Nucleus accumbens (tissue), 56 donors: ENCODE results near the gene ADAMTSL1.

Source experiments
- DNase-seq, 56 donors: peaks; one replicate each; lab custom pipeline; 2025; lab: John Stamatoyannopoulos, UW

ADAMTSL1 gene

GRCh38 chr9:18499062-18499461, 25.1 kb downstream of the ADAMTSL1 start:
- DNase-seq = no peak

- DNase-seq = no peak
Observed at GRCh38 chr9:18499980-18500379, 26.0 kb downstream of the ADAMTSL1 start.

DNA sequence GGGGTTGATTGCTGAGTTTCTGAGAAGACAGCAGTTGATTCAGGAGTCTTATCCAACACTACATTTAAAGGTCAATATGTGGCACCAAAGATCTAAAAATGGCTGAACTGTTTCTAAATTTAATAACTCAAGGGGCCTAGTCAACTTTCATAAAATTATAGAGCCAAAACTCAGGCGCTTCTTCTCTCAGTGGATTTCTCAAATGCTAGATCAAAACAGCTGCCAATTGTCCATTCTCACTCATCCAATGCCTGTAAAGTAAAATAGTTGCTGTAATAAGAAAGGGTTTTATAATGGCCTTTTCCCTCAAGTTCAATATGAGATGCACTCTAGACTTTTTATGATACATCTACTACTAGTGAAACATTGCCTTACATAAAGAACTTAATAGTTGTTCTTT, 26.5 kb downstream of the ADAMTSL1 start:
- no peak for DNase-seq

- no peak for DNase-seq
Observed at GRCh38 chr9:18501949-18502348, 28.0 kb downstream of the ADAMTSL1 start.

DNA sequence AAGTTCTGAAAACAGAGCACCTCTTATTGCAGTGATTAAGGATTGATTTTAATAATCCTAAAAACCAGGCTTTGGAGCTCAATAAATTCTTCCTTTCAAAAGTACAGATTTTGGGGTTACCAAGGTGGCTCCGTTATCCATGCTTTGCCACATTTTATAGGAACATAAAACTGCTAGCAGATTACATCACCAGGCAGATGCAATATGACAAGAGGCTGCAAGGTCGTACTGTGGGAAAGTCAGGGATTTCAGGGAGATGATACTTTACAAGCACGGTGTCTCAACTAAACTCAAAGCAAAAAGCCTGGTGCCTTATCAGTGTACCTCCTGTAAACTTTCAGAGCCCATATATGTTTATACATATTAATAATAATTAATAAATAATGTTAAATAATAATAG, 28.6 kb downstream of the ADAMTSL1 start:
- DNase-seq = no peak

DNA sequence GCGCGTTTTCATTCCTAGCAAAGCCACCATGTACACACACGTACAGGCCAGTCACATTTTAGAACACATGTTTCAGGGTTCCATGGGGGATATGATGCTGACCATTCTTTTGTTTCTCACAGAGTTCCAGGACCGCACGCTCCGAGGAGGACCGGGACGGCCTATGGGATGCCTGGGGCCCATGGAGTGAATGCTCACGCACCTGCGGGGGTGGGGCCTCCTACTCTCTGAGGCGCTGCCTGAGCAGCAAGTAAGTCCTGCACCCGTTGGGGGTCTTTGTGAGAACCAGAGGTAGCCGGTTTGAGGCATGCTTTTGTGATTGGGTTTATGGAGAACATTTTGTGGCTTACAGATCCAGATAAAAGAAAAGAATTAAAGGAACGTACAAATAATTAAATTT, 30.8 kb downstream of the ADAMTSL1 start:
- no peak for DNase-seq

DNA sequence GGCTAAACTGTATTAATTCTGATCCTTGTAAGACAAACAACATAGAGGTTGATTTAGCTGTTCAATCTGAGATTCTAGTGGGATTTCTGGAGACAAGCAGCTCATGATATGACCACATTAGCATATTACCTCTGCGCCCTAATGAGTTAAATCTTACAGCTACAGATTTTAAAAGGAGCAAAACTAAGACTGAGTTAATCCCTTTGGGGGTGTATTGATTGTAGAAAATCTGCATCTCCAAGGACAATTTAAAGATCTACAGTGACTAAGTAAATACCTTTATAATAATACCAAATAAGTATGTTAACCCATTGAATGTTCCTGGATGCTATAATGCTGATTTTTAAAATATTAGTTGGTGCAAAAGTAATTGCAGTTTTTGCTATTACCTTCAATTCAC, 33.2 kb downstream of the ADAMTSL1 start:
- no peak for DNase-seq

DNA sequence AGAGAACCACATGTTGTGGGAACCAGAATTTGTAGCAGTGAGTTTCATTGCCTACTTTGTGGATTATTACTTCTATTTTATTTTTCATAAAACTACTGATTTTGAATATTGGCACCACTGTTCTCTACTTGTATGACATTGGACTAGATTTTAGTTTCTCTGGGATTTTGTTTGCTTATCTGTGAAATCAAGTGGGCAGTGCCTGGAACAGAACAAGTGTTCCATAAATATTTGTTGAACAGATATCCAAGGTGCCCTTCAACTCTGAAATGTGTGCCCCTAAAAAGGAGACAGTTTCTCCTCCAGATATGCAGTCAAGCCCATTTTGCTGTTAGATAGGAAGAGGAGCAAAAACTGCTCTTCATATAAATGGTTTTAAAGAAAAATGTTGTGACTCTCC, 42.6 kb downstream of the ADAMTSL1 start:
- no peak for DNase-seq

GRCh38 chr9:18516965-18517364, 43.0 kb downstream of the ADAMTSL1 start:
- DNase-seq = no peak

- DNase-seq = no peak
Observed at GRCh38 chr9:18520416-18521047, 46.6 kb downstream of the ADAMTSL1 start.

GRCh38 chr9:18526685-18527084, 52.7 kb downstream of the ADAMTSL1 start:
- no peak for DNase-seq

DNA sequence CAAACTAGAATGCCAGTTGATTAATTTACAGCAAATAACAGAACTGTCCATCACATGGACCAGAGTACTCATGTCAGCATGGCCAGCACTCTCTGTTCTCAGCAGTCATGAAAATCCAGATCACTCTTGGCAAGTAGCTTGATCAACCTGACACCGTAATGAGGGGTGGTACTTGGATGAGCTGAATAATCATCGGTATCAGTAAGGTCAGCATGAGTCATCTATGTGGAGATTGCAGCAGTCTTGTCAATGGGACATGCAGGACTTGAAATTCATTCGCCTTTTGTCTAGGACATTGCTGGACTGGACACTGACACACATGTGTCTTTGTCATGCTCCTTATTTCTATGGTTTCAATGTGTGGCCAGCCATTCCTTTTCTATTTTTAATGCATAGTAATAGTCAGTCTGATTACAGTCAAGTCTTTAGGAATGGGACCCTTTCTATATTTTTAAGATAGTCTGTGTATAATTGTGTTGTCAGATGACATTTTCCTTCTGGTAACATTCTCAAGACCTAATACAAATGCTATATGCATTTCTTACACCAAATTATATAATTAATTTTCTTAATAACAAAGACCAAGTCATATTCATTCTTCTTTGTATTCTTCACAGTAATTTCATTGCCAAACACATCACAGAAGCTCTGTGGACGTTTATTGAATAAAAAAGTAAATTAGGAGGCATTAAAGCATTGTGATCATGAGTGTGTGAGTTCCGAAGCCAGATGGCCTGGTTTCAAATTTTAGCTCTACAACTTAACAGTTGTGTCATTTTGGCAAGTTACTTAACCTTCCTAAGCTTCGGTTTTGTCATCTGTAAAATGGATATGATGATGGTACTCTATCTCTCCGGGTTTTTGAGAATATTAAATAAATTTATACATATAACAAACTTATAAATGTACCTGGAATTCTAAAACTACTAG, 57.4 kb downstream of the ADAMTSL1 start:
- no peak for DNase-seq

DNA sequence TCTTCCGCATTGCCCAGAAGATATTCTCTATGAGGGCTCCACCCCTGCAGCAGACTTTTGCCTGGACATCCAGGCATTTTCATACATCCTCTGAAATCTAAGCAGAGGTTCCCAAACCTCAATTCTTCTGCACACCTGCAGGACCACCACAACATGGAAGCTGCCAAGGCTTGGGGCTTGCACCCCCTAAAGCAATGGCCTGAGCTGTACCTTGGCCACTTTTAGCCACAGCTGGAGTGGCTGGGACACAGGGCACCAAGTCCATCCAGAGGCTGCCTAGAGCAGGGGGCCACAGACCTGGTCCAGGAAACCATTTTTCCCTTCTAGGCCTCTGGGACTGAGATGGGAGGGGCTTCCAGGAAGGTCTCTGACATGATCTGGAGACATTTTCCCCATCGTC, 60.7 kb downstream of the ADAMTSL1 start:
- DNase-seq = no peak

GRCh38 chr9:18536554-18536953, 62.6 kb downstream of the ADAMTSL1 start:
- DNase-seq = no peak

- DNase-seq = no peak
Observed at GRCh38 chr9:18539203-18539693, 65.3 kb downstream of the ADAMTSL1 start.

DNA sequence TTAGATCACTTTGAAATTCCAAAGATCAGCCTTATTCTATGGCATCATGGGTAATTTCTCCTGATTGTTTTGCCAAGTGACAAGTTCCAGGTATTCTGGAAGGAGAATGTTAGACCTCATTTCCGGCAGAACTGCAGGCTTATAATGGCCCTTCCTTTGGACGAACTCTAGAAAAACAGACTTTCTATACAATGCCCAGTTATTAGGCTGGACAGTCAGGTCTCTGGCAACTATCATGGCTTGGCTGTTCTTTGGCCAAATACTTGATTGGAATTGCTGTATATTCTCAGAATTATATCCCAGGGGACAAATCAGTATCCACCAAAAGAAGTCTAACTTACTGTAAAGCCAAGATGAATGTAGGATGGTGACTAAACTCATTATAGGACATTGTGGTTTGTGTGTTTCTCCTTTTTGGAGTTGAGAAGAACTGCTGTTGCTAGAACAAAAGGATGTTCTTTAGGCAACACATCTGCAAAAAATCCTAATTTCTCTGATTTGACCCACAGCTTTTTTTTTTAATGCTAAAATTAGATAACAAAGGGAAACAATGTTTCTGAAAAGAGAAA, 69.0 kb downstream of the ADAMTSL1 start:
- no peak for DNase-seq

DNA sequence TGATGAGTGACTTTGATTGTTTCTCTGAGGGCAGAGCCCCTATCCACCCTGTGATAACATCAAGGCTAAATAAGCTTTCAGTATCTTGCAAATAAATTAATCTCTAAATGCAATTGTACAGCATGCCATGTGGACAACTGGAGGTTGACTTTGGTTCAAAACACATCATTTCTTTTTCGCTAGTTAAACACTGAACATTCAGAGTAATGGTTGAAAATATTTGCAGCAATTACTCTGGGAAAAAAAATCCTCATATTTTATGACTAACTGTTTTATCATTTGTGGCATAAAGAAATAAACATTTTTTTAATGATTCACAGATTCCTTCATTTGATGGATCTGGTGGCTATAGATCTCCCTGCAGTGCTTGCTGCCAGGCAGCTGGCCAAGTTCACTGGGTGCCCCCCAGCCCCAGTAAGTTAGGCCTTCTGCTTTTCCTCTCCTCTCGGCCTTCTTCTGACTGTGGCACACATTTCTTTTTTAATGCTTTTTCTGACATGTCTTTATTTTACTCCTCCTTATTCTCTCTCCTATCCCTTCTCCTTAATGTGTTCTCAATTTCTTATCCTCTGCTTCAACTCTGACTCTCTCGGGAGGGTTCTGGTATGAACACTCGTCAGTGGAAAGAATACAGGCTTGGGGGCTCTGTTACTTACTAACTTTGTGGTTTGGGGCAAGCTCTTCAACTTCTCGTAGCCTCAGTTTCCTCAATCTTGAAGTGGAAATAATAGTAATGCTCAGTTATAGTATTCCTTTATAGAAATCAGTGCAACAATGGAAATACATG, 69.6 kb downstream of the ADAMTSL1 start:
- DNase-seq = no peak

DNA sequence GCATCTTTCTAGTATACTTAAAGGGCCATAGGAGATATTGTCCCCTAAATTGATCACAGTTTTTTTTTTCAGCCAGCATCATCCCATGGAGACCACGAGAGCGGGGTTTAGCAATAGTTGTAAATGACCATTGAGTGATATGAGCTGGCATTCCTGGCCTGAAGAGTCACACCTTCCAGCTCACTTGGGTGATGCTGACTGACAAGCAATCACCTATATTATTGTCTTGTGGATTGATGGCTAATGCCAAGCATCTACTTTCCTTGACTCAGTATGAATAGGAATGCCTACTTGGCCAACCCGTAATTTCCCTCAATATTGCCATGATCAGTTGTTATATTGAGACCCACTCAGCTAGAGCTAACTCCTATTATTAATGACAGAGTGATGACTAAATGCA, 70.5 kb downstream of the ADAMTSL1 start:
- DNase-seq = no peak

GRCh38 chr9:18545636-18546360, 71.8 kb downstream of the ADAMTSL1 start:
- DNase-seq = no peak

DNA sequence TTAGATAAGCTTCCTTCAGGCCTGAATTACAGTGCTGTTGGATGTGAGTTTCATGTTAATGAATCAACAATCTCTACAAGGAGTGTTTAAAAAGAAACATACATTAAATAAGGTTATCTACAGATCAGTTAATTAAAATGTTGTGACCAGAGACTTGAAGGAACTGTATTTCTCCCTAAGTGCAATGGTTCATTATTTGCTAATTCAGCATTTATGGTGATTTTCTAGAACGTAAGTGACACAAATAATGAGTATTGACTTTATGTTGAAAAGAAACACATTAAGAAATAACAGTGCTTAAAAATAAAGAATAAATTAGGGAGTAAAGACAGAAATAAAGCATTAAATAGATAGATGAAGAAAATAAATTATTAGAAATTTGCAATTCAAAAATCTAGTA, 74.5 kb downstream of the ADAMTSL1 start:
- no peak for DNase-seq
